Hepatocyte (in vitro differentiated cells): ENCODE results near the gene SLC6A3.
"Not testable (repeated sequence)": the region's sequence is repeated elsewhere in the genome, so short reads cannot be mapped to it uniquely, and the experiment has no call there.

Source experiments
- CTCF ChIP-seq: fragments of 200-600 bp; sonication (generic); IDR thresholded peaks from 2 replicates; pipeline ENCODE4 v1.5.1; 2016; ENCODE audit warnings: antibody characterized with exemption, mild to moderate bottlenecking; ENCODE audit not compliant: poor library complexity
- EZH2 ChIP-seq: fragments of 200-600 bp; sonication (generic); IDR thresholded peaks from 2 replicates; pipeline ENCODE4 v1.6.1; 2016; ENCODE audit warnings: antibody characterized with exemption, mild to moderate bottlenecking, borderline replicate concordance
- EZH2phosphoT487 ChIP-seq: fragments of 200-600 bp; sonication (generic); IDR thresholded peaks from one replicate; pipeline ENCODE4 v1.6.1; 2018; ENCODE audit warnings: antibody characterized with exemption, mild to moderate bottlenecking, low read depth, moderate library complexity; ENCODE audit not compliant: unreplicated experiment, severe bottlenecking

GRCh38 chr5:1456110-1456881 lies 11.1 kb upstream of the SLC6A3 start:
- TF ChIP-seq CTCF, EZH2phosphoT487, EZH2: not testable (repeated sequence)
